Type B pancreatic cell (in vitro differentiated cells): Measurements from ENCODE around the gene ANKZF1. TPM values are rescaled to one million over a fixed set of nuclear protein-coding genes. Genes with fewer than 3 reads are reported as not detected.

Experiments used
- DNase-seq: peaks from one replicate; pipeline ENCODE4 v3.0.0; 2021; ENCODE audit warnings: mixed read lengths; ENCODE audit not compliant: unreplicated experiment; ENCODE audit errors: extremely low spot score
- H3K27ac Mint-ChIP-seq: 2 replicates; pipeline ENCODE4 v1.8.0; 2021; ENCODE audit warnings: mild to moderate bottlenecking, mixed read lengths
- H3K27me3 Mint-ChIP-seq: 2 replicates; pipeline ENCODE4 v1.8.0; 2021; ENCODE audit warnings: mixed read lengths
- H3K36me3 Mint-ChIP-seq: 2 replicates; pipeline ENCODE4 v1.8.0; 2021; ENCODE audit warnings: mixed read lengths
- H3K4me1 Mint-ChIP-seq: one replicate; pipeline ENCODE4 v1.8.0; 2021; ENCODE audit warnings: mixed read lengths; ENCODE audit not compliant: unreplicated experiment
- H3K4me3 Mint-ChIP-seq: 2 replicates; pipeline ENCODE4 v1.8.0; 2021; ENCODE audit warnings: mild to moderate bottlenecking, mixed read lengths
- H3K9me3 Mint-ChIP-seq: 2 replicates; pipeline ENCODE4 v1.8.0; 2021; ENCODE audit warnings: mixed read lengths
- total RNA-seq: library from RNA; stranded (reverse); gene quantifications from 2 replicates; pipeline ENCODE4 v1.2.1, GENCODE V29; 2021; ENCODE audit warnings: low replicate concordance
- TF ChIP-seq, protein P1 (sequence below): fragments of 200-600 bp; sonication (generic); conservative IDR thresholded peaks from 2 replicates; pipeline ENCODE4 v1.5.0; 2021; ENCODE audit warnings: antibody characterized with exemption, mild to moderate bottlenecking

The ANKZF1 gene
- total RNA-seq, 1 donor from 2014 or later: 58.7 TPM

DNA sequence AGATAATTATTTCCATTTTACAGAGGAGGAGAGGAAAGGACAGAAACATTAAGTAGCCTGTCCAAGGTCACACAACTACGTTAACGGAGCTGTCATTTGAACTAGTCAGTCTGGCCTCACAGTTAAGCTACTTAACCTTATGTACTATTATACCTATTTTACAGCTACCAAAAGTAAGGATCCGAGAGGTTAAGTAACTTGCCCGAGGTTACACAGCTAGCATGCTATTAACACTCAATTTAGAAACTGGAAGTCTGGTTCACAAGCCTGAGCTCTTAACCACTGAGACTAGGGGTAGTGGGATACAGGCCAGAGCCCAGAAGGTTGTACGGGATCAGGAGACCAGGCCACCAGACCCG lies 15.2 kb downstream of the ANKZF1 start:
- Mint-ChIP-seq H3K36me3 (no peaks in the 10 kb centered on the region), H3K27ac (peak overlapping the region; percentile 93), H3K4me1 (peaks cover 13% of the 10 kb centered on the region), H3K9me3 (no peaks in the 10 kb centered on the region), H3K27me3 (no peaks in the 10 kb centered on the region), H3K4me3 (peak overlapping the region; percentile 95)
- no peak for DNase-seq
- TF ChIP-seq, protein P1, sequence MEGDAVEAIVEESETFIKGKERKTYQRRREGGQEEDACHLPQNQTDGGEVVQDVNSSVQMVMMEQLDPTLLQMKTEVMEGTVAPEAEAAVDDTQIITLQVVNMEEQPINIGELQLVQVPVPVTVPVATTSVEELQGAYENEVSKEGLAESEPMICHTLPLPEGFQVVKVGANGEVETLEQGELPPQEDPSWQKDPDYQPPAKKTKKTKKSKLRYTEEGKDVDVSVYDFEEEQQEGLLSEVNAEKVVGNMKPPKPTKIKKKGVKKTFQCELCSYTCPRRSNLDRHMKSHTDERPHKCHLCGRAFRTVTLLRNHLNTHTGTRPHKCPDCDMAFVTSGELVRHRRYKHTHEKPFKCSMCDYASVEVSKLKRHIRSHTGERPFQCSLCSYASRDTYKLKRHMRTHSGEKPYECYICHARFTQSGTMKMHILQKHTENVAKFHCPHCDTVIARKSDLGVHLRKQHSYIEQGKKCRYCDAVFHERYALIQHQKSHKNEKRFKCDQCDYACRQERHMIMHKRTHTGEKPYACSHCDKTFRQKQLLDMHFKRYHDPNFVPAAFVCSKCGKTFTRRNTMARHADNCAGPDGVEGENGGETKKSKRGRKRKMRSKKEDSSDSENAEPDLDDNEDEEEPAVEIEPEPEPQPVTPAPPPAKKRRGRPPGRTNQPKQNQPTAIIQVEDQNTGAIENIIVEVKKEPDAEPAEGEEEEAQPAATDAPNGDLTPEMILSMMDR: no peak

DNA sequence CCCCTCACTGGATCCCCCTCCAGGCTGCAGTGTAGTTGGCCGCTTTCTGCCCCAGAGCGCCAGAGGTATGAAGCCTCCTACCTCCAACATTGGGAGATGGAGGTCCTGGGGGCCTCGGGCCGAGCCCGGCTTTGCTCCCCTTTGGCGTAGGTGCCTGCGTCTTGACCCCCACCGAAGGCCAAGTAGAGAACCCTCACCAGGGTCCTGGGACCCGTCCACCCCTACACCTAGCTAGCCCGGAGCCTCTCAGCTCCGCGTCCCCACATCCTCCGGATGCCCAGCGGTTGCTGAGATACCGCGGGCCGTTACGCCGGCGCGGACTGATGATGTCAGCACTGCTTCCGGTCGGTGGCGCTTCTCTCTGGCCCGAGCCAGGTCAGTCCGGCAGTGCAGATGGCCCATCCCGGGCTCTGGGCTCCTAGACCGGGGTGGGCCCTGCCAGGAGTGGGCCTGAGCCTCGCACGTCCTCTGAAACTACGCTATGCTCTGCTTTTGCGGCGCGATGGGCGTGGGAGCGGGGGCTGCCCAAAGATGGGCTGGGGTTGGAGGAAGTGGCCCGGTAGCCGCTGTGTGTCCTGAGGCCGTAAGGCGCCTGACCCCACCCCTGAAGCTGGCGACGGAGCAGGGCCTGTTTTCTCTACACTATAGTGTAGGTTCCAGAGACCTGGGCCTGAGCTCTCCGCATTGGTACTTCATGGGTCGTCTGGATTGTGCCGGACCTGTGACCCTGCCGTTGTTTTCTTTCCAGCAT lies 15.7 kb downstream of the ANKZF1 start, which contains the start of the genes GLB1L and STK16:
Gene GLB1L, minus strand, starts transcription at position 297 of the 751 bp plus-strand sequence. CDS start 1,871 bp downstream, outside the sequence.
Gene STK16, plus strand, starts transcription at position 332 of the 751 bp plus-strand sequence. CDS start 521 bp downstream, outside the sequence.
- no peaks in the 10 kb centered on the region for H3K27me3 Mint-ChIP-seq
- H3K36me3 Mint-ChIP-seq: no peaks in the 10 kb centered on the region
- H3K27ac Mint-ChIP-seq: peak within 1 kb of the TSS; percentile 93
- H3K4me1 Mint-ChIP-seq: peaks cover 14% of the 10 kb centered on the region
- peak; percentile 95 for DNase-seq
- peak within 1 kb of the TSS; percentile 95 for H3K4me3 Mint-ChIP-seq
- TF ChIP-seq, protein P1: no peak
- H3K9me3 Mint-ChIP-seq: no peaks in the 10 kb centered on the region

DNA sequence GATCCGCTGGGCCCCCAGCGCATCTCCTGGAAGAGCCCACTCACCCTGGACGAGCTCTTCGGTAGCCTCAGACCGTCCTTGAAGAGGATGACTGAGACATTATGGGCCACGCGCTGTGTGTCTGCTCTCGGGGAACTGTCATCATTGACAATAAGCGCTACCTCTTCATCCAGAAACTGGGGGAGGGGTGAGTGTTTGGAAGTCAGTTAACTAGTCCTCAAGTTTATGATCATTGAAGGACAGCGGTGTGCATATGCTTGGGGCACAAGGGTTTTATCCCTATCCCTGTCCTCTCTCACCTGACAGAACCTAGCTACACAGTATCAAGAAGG lies 16.3 kb downstream of the ANKZF1 start:
- no peaks in the 10 kb centered on the region for H3K36me3 Mint-ChIP-seq
- H3K4me3 Mint-ChIP-seq: peak overlapping the region; percentile 95
- H3K4me1 Mint-ChIP-seq: peaks cover 14% of the 10 kb centered on the region
- no peaks in the 10 kb centered on the region for H3K9me3 Mint-ChIP-seq
- H3K27ac Mint-ChIP-seq: peak overlapping the region; percentile 93
- peaks cover 2% of the 10 kb centered on the region for H3K27me3 Mint-ChIP-seq
- TF ChIP-seq, protein P1: no peak
- no peak for DNase-seq

DNA sequence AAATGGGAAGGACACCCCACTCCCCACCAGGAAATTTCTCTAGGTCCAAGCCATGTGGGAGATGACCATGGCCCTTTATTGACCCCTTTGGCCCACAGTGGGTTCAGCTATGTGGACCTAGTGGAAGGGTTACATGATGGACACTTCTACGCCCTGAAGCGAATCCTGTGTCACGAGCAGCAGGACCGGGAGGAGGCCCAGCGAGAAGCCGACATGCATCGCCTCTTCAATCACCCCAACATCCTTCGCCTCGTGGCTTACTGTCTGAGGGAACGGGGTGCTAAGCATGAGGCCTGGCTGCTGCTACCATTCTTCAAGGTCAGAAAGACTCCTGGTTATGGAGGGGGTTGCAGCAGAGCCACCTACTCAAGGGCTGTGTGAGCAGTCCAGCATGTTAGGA lies 17.0 kb downstream of the ANKZF1 start:
- no peaks in the 10 kb centered on the region for H3K36me3 Mint-ChIP-seq
- DNase-seq: no peak
- TF ChIP-seq, protein P1: no peak
- peaks cover 14% of the 10 kb centered on the region for H3K4me1 Mint-ChIP-seq
- peak overlapping the region; percentile 93 for H3K27ac Mint-ChIP-seq
- H3K9me3 Mint-ChIP-seq: no peaks in the 10 kb centered on the region
- H3K27me3 Mint-ChIP-seq: peaks cover 9% of the 10 kb centered on the region
- peak overlapping the region; percentile 95 for H3K4me3 Mint-ChIP-seq

DNA sequence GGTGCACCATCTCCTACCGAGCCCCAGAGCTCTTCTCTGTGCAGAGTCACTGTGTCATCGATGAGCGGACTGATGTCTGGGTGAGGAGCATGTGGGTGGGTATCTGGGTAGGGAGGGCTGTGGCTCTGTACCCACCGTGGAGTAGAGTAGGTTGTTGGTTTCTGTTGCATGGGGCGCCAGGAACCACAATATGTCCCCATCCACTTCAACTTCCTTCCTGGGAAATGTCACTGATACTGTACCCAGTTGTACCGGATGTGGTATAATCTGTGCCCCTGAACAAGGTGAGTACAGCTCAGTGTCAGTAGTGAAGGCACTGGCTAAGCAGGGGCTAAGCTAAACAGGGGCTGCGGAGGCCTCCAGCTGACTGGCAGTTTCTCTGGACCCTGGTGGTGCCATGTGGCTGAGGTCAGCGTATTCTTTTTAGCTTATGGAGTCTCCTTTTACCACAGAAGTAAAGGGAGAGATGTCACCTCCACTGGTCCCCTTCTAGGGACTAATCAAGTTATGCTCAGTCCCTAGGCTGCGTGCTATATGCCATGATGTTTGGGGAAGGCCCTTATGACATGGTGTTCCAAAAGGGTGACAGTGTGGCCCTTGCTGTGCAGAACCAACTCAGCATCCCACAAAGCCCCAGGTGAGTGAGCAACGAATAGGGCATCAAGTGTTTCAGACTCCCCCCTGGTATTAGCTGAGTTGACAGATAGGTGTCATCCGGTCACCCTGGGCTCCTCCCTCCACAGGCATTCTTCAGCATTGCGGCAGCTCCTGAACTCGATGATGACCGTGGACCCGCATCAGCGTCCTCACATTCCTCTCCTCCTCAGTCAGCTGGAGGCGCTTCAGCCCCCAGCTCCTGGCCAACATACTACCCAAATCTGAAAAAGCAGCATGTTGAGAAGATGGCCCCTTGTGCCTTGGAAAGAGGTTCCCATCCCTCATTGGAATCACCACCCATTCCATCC lies 18.4 kb downstream of the ANKZF1 start:
- no peak for DNase-seq
- Mint-ChIP-seq H3K27ac (peak overlapping the region; percentile 98), H3K27me3 (peaks cover 23% of the 10 kb centered on the region), H3K4me1 (peaks cover 14% of the 10 kb centered on the region), H3K36me3 (no peaks in the 10 kb centered on the region), H3K4me3 (peak overlapping the region; percentile 81), H3K9me3 (no peaks in the 10 kb centered on the region)
- TF ChIP-seq, protein P1: no peak
